Lower leg skin (tissue), 3 donors: ENCODE results near the gene DTNA.

ENCODE experiments used
- POLR2A ChIP-seq, 2 donors: fragments of 450-650 bp; IDR thresholded peaks; one replicate each; pipeline ENCODE4 v1.6.1; 2016 to 2017; ENCODE audit warnings: antibody characterized with exemption in 2 of 2, mild to moderate bottlenecking in 1 of 2, moderate library complexity in 1 of 2
- TF ChIP-seq, protein P1 (sequence below), 3 donors: fragments of 450-650 bp; IDR thresholded peaks; one replicate each; pipeline ENCODE4 v1.5.1; 2016; ENCODE audit warnings: antibody characterized with exemption in 3 of 3, mild to moderate bottlenecking in 3 of 3, moderate library complexity in 2 of 3

DNA sequence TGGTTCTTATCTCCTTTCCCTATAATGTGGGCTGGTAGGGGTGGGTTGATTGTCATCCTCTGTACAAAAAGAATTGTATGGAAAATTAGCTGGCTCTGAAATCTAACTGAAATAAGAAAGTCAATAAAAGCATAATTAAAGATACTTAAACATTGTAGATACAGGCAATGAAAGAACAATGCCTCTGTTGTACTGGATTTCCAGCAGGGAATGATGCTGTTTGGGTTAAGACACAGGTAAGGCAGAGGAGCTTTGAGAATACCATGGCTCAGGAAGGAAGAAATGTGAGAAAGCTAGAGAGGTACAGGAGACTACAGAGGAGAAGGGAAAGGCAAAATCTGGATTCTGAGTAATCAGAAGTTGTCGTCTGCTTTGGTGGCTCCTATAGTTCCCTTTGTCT is 10.1 kb downstream of the DTNA start:
- TF ChIP-seq, protein P1, sequence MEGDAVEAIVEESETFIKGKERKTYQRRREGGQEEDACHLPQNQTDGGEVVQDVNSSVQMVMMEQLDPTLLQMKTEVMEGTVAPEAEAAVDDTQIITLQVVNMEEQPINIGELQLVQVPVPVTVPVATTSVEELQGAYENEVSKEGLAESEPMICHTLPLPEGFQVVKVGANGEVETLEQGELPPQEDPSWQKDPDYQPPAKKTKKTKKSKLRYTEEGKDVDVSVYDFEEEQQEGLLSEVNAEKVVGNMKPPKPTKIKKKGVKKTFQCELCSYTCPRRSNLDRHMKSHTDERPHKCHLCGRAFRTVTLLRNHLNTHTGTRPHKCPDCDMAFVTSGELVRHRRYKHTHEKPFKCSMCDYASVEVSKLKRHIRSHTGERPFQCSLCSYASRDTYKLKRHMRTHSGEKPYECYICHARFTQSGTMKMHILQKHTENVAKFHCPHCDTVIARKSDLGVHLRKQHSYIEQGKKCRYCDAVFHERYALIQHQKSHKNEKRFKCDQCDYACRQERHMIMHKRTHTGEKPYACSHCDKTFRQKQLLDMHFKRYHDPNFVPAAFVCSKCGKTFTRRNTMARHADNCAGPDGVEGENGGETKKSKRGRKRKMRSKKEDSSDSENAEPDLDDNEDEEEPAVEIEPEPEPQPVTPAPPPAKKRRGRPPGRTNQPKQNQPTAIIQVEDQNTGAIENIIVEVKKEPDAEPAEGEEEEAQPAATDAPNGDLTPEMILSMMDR (IDR thresholded peaks at IDR 0.05): no peak
- TF ChIP-seq POLR2A (IDR thresholded peaks at IDR 0.05): no peak
